A549 (cell line): Measurements from ENCODE around the gene PRKAG2.

Source experiments
- ATOH8 ChIP-seq: fragments of 250-450 bp; sonication (Bioruptor Pico); IDR thresholded peaks from 2 replicates; pipeline ENCODE4 v1.5.0; 2020; ENCODE audit warnings: low read depth, mild to moderate bottlenecking, moderate library complexity
- CTCF ChIP-seq: fragments of >200 bp; sonication (Bioruptor Twin); formaldehyde crosslinking; IDR thresholded peaks from 3 replicates; pipeline ENCODE4 v1.5.1; 2016
- POLR2A ChIP-seq: IDR thresholded peaks from 2 replicates; pipeline ENCODE4 v1.6.1; 2012; ENCODE audit warnings: mild to moderate bottlenecking, low read length
- REST ChIP-seq: fragments of 200-600 bp; sonication (generic); IDR thresholded peaks from 2 replicates; pipeline ENCODE4 v1.6.1; 2016; ENCODE audit warnings: antibody characterized with exemption, mild to moderate bottlenecking, moderate library complexity

DNA sequence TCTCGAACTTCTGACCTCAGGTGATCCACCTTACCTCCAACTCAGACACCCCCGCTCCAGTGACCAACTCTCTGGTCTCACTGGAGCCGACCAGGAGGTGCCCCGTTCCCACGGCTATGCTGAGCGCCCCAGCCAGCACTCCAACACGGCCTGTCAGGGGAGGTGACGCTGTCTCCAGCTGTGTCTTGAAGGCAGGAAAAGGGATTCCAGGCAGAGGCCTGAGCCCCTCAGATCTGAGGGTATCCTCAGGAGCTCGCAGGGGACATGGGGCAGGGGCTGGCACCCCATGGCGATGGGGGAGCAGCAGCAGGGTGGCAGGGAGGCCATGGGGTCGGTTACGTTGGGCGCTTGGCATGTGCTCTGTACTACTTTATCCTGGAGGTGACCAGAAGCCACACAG lies 262.9 kb downstream of the PRKAG2 start:
- TF ChIP-seq CTCF (no peak), REST (no peak), POLR2A (no peak), ATOH8 (CRISPR knock-in tag) (no peak)
